Stimulated activated naive CD8-positive, alpha-beta T cell treated with anti-CD3 and anti-CD28 coated beads, Interleukin-15, amount 100 ng/mL, for 72 hours (primary cell): ENCODE results near the gene TBC1D9.
"Not testable (repeated sequence)": the region's sequence is repeated elsewhere in the genome, so short reads cannot be mapped to it uniquely, and the experiment has no call there.

Source experiments
- ATAC-seq: fragments of 150-1000 bp; cut with Tn5 transposase; 2 replicates; pipeline ENCODE4 v1.10.0; 2021; ENCODE audit warnings: mild to moderate bottlenecking, moderate library complexity
- DNase-seq, 2 donors: peaks; one replicate each; pipeline ENCODE4 v3.0.0; 2021 to 2022
- H3K27ac Mint-ChIP-seq, 2 donors: one replicate each; pipeline ENCODE4 v1.8.0; 2022; ENCODE audit warnings: mild to moderate bottlenecking in 2 of 2, mixed read lengths in 2 of 2, moderate library complexity in 2 of 2
- H3K27me3 Mint-ChIP-seq: one replicate; pipeline ENCODE4 v1.8.0; 2022; ENCODE audit warnings: mixed read lengths
- H3K4me1 Mint-ChIP-seq: one replicate; pipeline ENCODE4 v1.8.0; 2022; ENCODE audit warnings: mild to moderate bottlenecking, mixed read lengths
- H3K4me3 Mint-ChIP-seq, 2 donors: one replicate each; pipeline ENCODE4 v1.8.0; 2022; ENCODE audit warnings: mild to moderate bottlenecking in 2 of 2, mixed read lengths in 2 of 2, moderate library complexity in 1 of 2
- H3K9me3 Mint-ChIP-seq, 2 donors: one replicate each; pipeline ENCODE4 v1.8.0; 2022; ENCODE audit warnings: mixed read lengths in 2 of 2

TBC1D9 gene

GRCh38 chr4:140756319-140757231 lies at the start of gene TBC1D9:
TBC1D9 (minus strand) TSS chr4:140756385; CDS start chr4:140756045, 340 bp downstream.
- no peaks in the 10 kb centered on the region for H3K9me3 Mint-ChIP-seq
- ATAC-seq (peak; percentile 58), DNase-seq (peak; percentile 10 to 14)
- H3K4me3 Mint-ChIP-seq: peak within 1 kb of the TSS; percentile 44 to 72
- H3K27me3 Mint-ChIP-seq: peaks cover 72% of the 10 kb centered on the region
- H3K27ac Mint-ChIP-seq: no peak within 1 kb of the TSS
- H3K4me1 Mint-ChIP-seq: no peaks in the 10 kb centered on the region

GRCh38 chr4:140805293-140805692 lies 49.1 kb upstream of the TBC1D9 start:
- DNase-seq (no peak), ATAC-seq (no peak)
- Mint-ChIP-seq H3K4me3 (no peak overlapping the region), H3K27me3 (peaks cover 22% of the 10 kb centered on the region), H3K27ac (no peak overlapping the region), H3K4me1 (no peaks in the 10 kb centered on the region), H3K9me3 (peaks cover 0 to 5% of the 10 kb centered on the region in 2 donors)

- Mint-ChIP-seq H3K27me3 (peaks cover 21% of the 10 kb centered on the region), H3K4me1 (no peaks in the 10 kb centered on the region), H3K4me3 (no peak overlapping the region), H3K9me3 (peaks cover 0 to 5% of the 10 kb centered on the region in 2 donors), H3K27ac (no peak overlapping the region)
- DNase-seq (no peak), ATAC-seq (no peak)
Measured at GRCh38 chr4:140802591-140802990, 46.4 kb upstream of the TBC1D9 start.

GRCh38 chr4:140800666-140801065 lies 44.5 kb upstream of the TBC1D9 start:
- H3K9me3 Mint-ChIP-seq: peaks cover 0 to 4% of the 10 kb centered on the region in 2 donors
- no peak for ATAC-seq
- H3K27ac Mint-ChIP-seq: no peak overlapping the region
- H3K4me3 Mint-ChIP-seq: no peak overlapping the region
- no peak for DNase-seq
- H3K4me1 Mint-ChIP-seq: no peaks in the 10 kb centered on the region
- H3K27me3 Mint-ChIP-seq: peaks cover 9% of the 10 kb centered on the region

- H3K4me1 Mint-ChIP-seq: no peaks in the 10 kb centered on the region
- no peak for ATAC-seq
- no peak overlapping the region for H3K27ac Mint-ChIP-seq
- H3K9me3 Mint-ChIP-seq: no peaks in the 10 kb centered on the region
- H3K27me3 Mint-ChIP-seq: peaks cover 7% of the 10 kb centered on the region
- DNase-seq: no peak
- H3K4me3 Mint-ChIP-seq: no peak overlapping the region
Measured at GRCh38 chr4:140799686-140800225, 43.6 kb upstream of the TBC1D9 start.

- Mint-ChIP-seq H3K27ac (no peak overlapping the region), H3K27me3 (no peaks in the 10 kb centered on the region), H3K4me1 (no peaks in the 10 kb centered on the region), H3K9me3 (no peaks in the 10 kb centered on the region), H3K4me3 (no peak overlapping the region)
- ATAC-seq: no peak
- no peak for DNase-seq
Measured at GRCh38 chr4:140793291-140793690, 37.1 kb upstream of the TBC1D9 start.

- Mint-ChIP-seq H3K27me3 (no peaks in the 10 kb centered on the region), H3K27ac (no peak overlapping the region)
Measured at GRCh38 chr4:140790765-140791164, 34.6 kb upstream of the TBC1D9 start.

GRCh38 chr4:140790171-140790570 lies 34.0 kb upstream of the TBC1D9 start:
- H3K27me3 Mint-ChIP-seq: no peaks in the 10 kb centered on the region
- no peak overlapping the region for H3K4me3 Mint-ChIP-seq
- no peaks in the 10 kb centered on the region for H3K4me1 Mint-ChIP-seq
- H3K9me3 Mint-ChIP-seq: peaks cover 0 to 4% of the 10 kb centered on the region in 2 donors
- DNase-seq (no peak), ATAC-seq (no peak)
- no peak overlapping the region for H3K27ac Mint-ChIP-seq

More at GRCh38 chr4:140790765-140791164, 34.6 kb upstream of the TBC1D9 start:
- ATAC-seq (no peak), DNase-seq (no peak)
- H3K4me1 Mint-ChIP-seq: no peaks in the 10 kb centered on the region
- H3K4me3 Mint-ChIP-seq: no peak overlapping the region
- H3K9me3 Mint-ChIP-seq: peaks cover 0 to 4% of the 10 kb centered on the region in 2 donors

- Mint-ChIP-seq H3K4me1 (no peaks in the 10 kb centered on the region), H3K27ac (no peak overlapping the region), H3K9me3 (peaks cover 0 to 4% of the 10 kb centered on the region in 2 donors), H3K27me3 (no peaks in the 10 kb centered on the region), H3K4me3 (no peak overlapping the region)
- no peak for ATAC-seq
- no peak for DNase-seq
Measured at GRCh38 chr4:140789759-140790158, 33.6 kb upstream of the TBC1D9 start.

- H3K4me1 Mint-ChIP-seq, ATAC-seq, DNase-seq, H3K27ac Mint-ChIP-seq, H3K27me3 Mint-ChIP-seq, H3K4me3 Mint-ChIP-seq, H3K9me3 Mint-ChIP-seq: not testable (repeated sequence)
Measured at GRCh38 chr4:140782787-140783186, 26.6 kb upstream of the TBC1D9 start.

- ATAC-seq: no peak
- Mint-ChIP-seq H3K9me3 (no peaks in the 10 kb centered on the region), H3K27me3 (no peaks in the 10 kb centered on the region), H3K4me1 (no peaks in the 10 kb centered on the region), H3K27ac (no peak overlapping the region), H3K4me3 (no peak overlapping the region)
- no peak for DNase-seq
Measured at GRCh38 chr4:140781596-140781995, 25.4 kb upstream of the TBC1D9 start.

- no peak overlapping the region for H3K27ac Mint-ChIP-seq
- H3K9me3 Mint-ChIP-seq: no peaks in the 10 kb centered on the region
- H3K27me3 Mint-ChIP-seq: no peaks in the 10 kb centered on the region
- H3K4me1 Mint-ChIP-seq: no peaks in the 10 kb centered on the region
- no peak for ATAC-seq
- H3K4me3 Mint-ChIP-seq: no peak overlapping the region
- no peak for DNase-seq
Measured at GRCh38 chr4:140777894-140778293, 21.7 kb upstream of the TBC1D9 start.

GRCh38 chr4:140777386-140777785 lies 21.2 kb upstream of the TBC1D9 start:
- Mint-ChIP-seq H3K4me1 (no peaks in the 10 kb centered on the region), H3K27me3 (no peaks in the 10 kb centered on the region), H3K4me3 (no peak overlapping the region), H3K27ac (no peak overlapping the region), H3K9me3 (no peaks in the 10 kb centered on the region)
- ATAC-seq (no peak), DNase-seq (no peak)

GRCh38 chr4:140776556-140776955 lies 20.4 kb upstream of the TBC1D9 start:
- H3K9me3 Mint-ChIP-seq: no peaks in the 10 kb centered on the region
- H3K4me1 Mint-ChIP-seq: no peaks in the 10 kb centered on the region

GRCh38 chr4:140774956-140775355 lies 18.8 kb upstream of the TBC1D9 start:
- Mint-ChIP-seq H3K27me3 (no peaks in the 10 kb centered on the region), H3K4me1 (no peaks in the 10 kb centered on the region), H3K9me3 (no peaks in the 10 kb centered on the region), H3K4me3 (no peak overlapping the region), H3K27ac (no peak overlapping the region)
- ATAC-seq (no peak), DNase-seq (no peak)

More at GRCh38 chr4:140776556-140776955, 20.4 kb upstream of the TBC1D9 start:
- ATAC-seq (no peak), DNase-seq (no peak)
- H3K27me3 Mint-ChIP-seq: no peaks in the 10 kb centered on the region
- H3K4me3 Mint-ChIP-seq: no peak overlapping the region
- H3K27ac Mint-ChIP-seq: no peak overlapping the region

GRCh38 chr4:140774510-140774909 lies 18.3 kb upstream of the TBC1D9 start:
- H3K27ac Mint-ChIP-seq: no peak overlapping the region
- H3K4me1 Mint-ChIP-seq: no peaks in the 10 kb centered on the region
- no peaks in the 10 kb centered on the region for H3K27me3 Mint-ChIP-seq
- DNase-seq (no peak), ATAC-seq (no peak)
- H3K4me3 Mint-ChIP-seq: no peak overlapping the region
- no peaks in the 10 kb centered on the region for H3K9me3 Mint-ChIP-seq
